GM20431 (cell line): ENCODE data around the gene BRD2.

Source experiments
- in situ Hi-C: fragments of 300-500 bp; cut with MseI, MboI; formaldehyde crosslinking; loops from one replicate; pipeline ENCODE4 v1.15.0; 2020; ENCODE audit warnings: low sequenced_read_pairs; ENCODE audit not compliant: unreplicated experiment

BRD2 gene

DNA sequence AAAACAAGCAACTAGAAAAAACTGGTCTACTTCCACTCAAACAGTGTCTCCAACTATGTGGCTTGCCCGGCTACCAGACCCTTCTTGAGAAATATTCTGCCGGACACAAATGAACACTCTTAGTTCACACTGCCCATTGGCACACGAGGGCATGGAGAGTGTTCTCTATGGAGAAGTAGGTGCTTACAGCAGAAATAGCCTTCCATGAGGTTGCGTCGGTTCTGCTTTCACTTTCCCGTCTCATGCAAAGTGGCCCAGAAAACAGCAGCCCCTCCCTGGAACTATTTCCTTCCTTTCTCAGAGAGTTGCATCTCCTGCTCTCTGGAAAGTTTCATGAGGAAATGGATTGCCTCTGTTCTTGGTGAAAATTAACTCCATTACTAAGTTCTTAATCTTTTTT is 50.5 kb downstream of the BRD2 start:
- in situ Hi-C loops, result no loop called here

DNA sequence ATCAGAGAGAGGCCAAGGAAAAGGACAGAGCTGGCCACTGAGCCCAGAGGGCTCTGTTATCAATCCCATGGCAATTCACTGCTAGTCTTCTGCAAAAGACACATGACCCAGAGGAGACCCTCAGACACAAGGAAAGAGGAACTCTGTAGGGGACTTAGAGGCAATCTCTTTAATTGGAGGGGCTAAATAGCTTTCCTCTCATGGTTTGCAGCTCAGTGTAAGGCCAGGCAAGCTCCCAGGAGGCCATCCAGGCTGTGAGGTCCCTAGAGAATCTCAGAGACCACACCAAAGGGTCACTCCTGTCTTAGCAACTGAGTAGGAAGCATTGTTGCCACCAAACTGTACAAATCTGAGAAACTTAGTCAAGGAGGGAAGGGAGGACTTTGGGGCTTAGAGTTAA is 51.0 kb downstream of the BRD2 start:
- in situ Hi-C loops, result no loop called here

DNA sequence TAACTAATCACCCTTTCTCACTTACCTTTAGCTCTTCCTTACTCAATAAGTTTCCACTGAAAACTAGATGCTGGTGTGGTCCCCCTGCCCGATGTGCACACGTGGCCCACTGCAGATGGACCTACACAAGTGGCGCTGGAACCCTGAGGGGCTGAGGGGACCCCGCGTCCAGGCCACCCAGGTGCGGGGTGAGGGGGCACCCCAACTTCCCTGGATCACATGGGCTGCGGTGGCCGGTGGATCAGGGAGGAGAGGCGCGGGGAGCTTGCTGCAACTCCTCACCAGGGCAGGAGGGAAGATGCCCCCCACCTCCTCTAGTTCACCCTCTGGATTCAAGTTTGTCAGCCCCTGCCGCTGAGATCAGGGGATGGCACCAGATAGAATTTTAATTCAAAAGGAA is 53.5 kb downstream of the BRD2 start:
- in situ Hi-C loops, result no loop called here

DNA sequence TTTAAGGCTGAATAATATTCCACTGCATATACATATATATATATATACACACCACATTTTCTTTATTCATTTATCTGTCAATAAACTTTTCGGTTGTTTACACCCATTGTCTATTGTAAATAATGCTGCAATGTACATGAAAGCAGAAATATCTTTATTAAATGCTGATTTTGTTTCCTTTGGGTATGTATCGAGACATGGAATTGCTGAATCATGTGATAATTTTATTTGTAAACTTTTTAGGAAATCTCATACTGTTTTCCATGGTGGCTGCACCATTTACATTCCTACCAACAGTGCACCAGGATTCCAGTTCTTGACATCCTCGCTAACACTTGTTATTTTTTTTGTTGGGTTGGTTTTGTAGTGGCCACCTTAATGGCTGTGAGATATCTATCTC is 55.1 kb downstream of the BRD2 start:
- in situ Hi-C loops, result no loop called here

DNA sequence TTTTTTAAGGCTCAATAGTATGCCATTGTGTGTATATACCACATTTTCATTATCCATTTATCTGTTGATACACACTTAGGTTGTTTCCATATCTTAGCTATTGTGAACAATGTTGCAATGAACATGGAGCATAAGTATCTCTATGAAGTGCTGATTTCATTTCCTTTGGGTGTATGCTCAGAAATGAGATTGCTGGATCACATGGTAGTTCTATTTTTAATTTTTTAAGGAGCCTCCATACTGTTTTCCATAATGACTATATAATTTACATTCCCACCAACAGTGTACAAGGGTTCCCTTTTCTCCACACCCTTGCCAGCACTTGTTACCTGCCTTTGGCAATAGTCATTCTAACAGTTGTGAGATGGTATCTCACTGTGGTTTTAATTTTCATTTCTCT is 56.1 kb downstream of the BRD2 start:
- in situ Hi-C loops, result no loop called here

DNA sequence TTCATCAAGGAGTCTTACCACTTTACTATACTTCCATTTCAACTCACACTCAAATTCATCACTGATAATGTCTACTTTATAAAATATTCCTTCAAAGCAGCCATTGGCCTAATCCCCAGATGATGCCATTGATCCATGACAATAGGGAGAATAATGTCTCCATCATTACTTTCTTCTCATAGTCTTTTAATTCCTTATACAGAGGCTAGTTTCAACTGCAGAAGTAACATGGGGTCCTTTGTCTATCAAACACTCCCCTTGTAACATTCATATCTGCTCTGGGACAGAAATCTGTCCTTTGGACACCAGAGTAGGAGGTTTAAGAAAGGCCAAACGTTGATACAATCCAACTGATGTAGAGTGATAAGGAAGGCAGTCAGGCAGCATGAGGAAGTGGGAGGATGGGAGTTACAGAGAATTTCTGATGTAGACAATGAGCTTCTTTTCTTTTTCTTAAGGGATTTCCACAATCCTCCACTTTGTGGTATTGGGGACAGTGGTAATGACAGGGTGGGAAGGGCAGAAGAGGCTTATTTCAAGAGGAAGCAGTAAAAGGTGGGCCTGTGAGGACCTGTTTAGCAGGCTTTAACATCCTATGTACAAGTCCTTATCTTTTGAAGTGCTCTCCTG is 59.9 kb downstream of the BRD2 start:
- in situ Hi-C loops, result no loop called here

DNA sequence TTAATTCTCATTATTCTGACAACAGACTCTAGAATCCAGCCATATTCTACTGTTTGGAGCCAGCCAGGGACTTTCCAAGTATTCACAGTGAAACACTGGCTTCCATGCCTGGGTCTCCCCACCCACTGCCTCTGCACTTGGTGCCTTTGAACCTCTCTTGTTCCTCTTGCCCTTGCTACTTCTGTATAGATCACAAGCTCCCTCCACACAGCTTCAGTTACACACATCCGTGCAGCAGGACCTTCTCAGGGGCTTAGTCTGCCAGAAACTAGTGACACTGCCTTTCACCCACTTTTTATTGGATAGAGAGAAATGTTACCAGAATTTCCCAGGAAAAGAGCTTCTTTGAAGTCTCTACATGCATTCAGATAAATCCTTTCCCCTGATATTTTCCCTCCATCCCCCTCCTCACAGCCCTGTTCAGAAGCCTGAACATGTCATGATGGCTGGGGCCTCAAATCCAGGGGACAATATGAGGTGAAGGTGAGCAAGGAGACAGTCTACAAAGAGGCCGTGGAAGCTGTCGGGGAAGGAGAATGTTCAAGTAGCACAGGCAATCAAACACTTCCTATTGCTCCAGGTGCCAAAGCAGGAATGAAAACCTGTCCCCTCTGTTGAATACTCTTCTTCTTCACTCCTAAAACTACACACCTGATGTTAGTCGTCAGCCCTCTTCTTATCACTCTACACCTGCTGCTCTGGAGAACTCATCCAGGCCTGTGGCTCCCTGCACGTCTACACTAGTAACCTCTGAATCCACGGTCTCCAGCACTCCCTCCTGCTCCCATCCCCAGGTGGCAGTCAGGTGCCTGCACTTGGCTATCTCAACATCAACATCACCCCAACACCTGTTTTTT is 61.2 kb downstream of the BRD2 start:
- in situ Hi-C loops, result no loop called here

DNA sequence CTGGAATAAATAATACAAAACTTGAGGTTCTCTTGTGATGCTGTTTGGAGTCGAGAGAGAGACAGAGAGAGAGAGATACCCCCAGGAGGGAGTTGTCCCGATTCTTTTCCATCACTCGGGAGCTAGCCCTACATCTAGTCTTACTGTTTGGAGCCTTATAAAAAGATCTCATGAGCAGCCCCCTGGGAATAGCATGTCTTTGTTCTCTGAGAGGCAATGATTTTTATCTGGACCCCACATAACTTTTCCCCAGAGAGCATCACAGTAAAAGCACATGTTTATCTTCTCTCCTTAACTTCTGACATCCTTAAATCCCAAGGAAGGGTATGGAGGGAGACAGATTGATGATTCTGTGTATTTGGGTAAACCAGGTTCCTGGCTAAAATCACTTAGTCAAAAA is 61.9 kb downstream of the BRD2 start:
- in situ Hi-C loops, result no loop called here
